Skeletal muscle tissue (tissue), 4 donors: ENCODE measurements around the gene CDC42EP4. TPM values are rescaled to one million over a fixed set of nuclear protein-coding genes. Genes with fewer than 3 reads are reported as not detected.
A peak's percentile ranks its signal among the peaks of the same experiment; 100 is the strongest.

Source experiments
- H3K27ac ChIP-seq: one replicate; pipeline ENCODE4 v1.7.0; 2013; ENCODE audit warnings: mild to moderate bottlenecking, low read depth, low read length, inconsistent platforms
- H3K27me3 ChIP-seq, 3 donors: one replicate each; pipeline ENCODE4 v1.7.0; 2013; ENCODE audit warnings: low read length in 3 of 3; ENCODE audit not compliant: control insufficient read depth in 3 of 3, insufficient read depth in 3 of 3
- H3K36me3 ChIP-seq, 3 donors: one replicate each; pipeline ENCODE4 v1.7.0; 2013; ENCODE audit warnings: low read length in 3 of 3; ENCODE audit not compliant: control insufficient read depth in 3 of 3, insufficient read depth in 3 of 3
- H3K4me1 ChIP-seq, 3 donors: one replicate each; pipeline ENCODE4 v1.7.0; 2013; ENCODE audit warnings: low read length in 3 of 3, mild to moderate bottlenecking in 3 of 3; ENCODE audit not compliant: control insufficient read depth in 3 of 3, insufficient read depth in 3 of 3
- H3K4me3 ChIP-seq, 3 donors: one replicate each; pipeline ENCODE4 v1.7.0; 2013; ENCODE audit warnings: low read length in 3 of 3
- H3K9ac ChIP-seq, 3 donors: one replicate each; pipeline ENCODE4 v1.7.0; 2013; ENCODE audit warnings: low read length in 3 of 3, mild to moderate bottlenecking in 3 of 3, moderate library complexity in 2 of 3, low read depth in 1 of 3
- H3K9me3 ChIP-seq, 3 donors: one replicate each; pipeline ENCODE4 v1.7.0; 2013; ENCODE audit warnings: low read length in 3 of 3; ENCODE audit not compliant: control insufficient read depth in 3 of 3
- total RNA-seq: library from RNA; depleted of rRNA; stranded (reverse); fragments of >200 nt; gene quantifications from one replicate; pipeline ENCODE4 v1.2.3, GENCODE V29; 2014
- donor health status: Osteomylitis.

The CDC42EP4 gene
- total RNA-seq, 1 donor from 2014 or later: 18.8 TPM

- Histone ChIP-seq H3K4me1 (peaks cover 9 to 25% (median 11%) of the 10 kb centered on the region in 3 donors), H3K27ac (no peak overlapping the region), H3K27me3 (peaks cover 0 to 10% (median 0%) of the 10 kb centered on the region in 3 donors), H3K4me3 (no peak overlapping the region), H3K9me3 (no peaks in the 10 kb centered on the region), H3K36me3 (no peaks in the 10 kb centered on the region), H3K9ac (no peak overlapping the region)
Measured at GRCh38 chr17:73346501-73347162, 34.8 kb upstream of the CDC42EP4 start.

- Histone ChIP-seq H3K27me3 (peaks cover 0 to 10% (median 0%) of the 10 kb centered on the region in 3 donors), H3K27ac (peak overlapping the region; percentile 11), H3K4me1 (peaks cover 11 to 35% (median 12%) of the 10 kb centered on the region in 3 donors), H3K36me3 (no peaks in the 10 kb centered on the region), H3K9me3 (no peaks in the 10 kb centered on the region), H3K9ac (peak overlapping the region in 2 of 3 donors; percentile 24 to 50), H3K4me3 (no peak overlapping the region)
Measured at GRCh38 chr17:73343739-73344454, 32.1 kb upstream of the CDC42EP4 start.

- peak overlapping the region in 1 of 3 donors; percentile 35 for H3K4me3 ChIP-seq
Measured at GRCh38 chr17:73343168-73343634, 31.4 kb upstream of the CDC42EP4 start.

GRCh38 chr17:73342541-73343167 is 30.9 kb upstream of the CDC42EP4 start:
- peak overlapping the region in 1 of 3 donors; percentile 35 for H3K4me3 ChIP-seq
- no peaks in the 10 kb centered on the region for H3K36me3 ChIP-seq
- H3K27ac ChIP-seq: peak overlapping the region; percentile 41
- H3K4me1 ChIP-seq: peaks cover 11 to 41% (median 17%) of the 10 kb centered on the region in 3 donors
- H3K27me3 ChIP-seq: peaks cover 0 to 10% (median 4%) of the 10 kb centered on the region in 3 donors
- no peaks in the 10 kb centered on the region for H3K9me3 ChIP-seq
- H3K9ac ChIP-seq: peak overlapping the region in 2 of 3 donors; percentile 10 to 25

More at GRCh38 chr17:73343168-73343634, 31.4 kb upstream of the CDC42EP4 start:
- H3K9ac ChIP-seq: peak overlapping the region; percentile 10 to 50 (median 24)
- peak overlapping the region; percentile 11 for H3K27ac ChIP-seq
- H3K36me3 ChIP-seq: no peaks in the 10 kb centered on the region
- peaks cover 0 to 10% (median 0%) of the 10 kb centered on the region in 3 donors for H3K27me3 ChIP-seq
- peaks cover 11 to 37% (median 16%) of the 10 kb centered on the region in 3 donors for H3K4me1 ChIP-seq
- H3K9me3 ChIP-seq: no peaks in the 10 kb centered on the region

- H3K4me1 ChIP-seq: peaks cover 11 to 39% (median 23%) of the 10 kb centered on the region in 3 donors
- peak overlapping the region; percentile 41 for H3K27ac ChIP-seq
- H3K9me3 ChIP-seq: no peaks in the 10 kb centered on the region
- no peak overlapping the region for H3K9ac ChIP-seq
- H3K36me3 ChIP-seq: no peaks in the 10 kb centered on the region
- peaks cover 0 to 10% (median 4%) of the 10 kb centered on the region in 3 donors for H3K27me3 ChIP-seq
- H3K4me3 ChIP-seq: no peak overlapping the region
Measured at GRCh38 chr17:73342050-73342522, 30.3 kb upstream of the CDC42EP4 start.

- Histone ChIP-seq H3K9me3 (no peaks in the 10 kb centered on the region), H3K27ac (peak overlapping the region; percentile 41), H3K4me3 (no peak overlapping the region), H3K4me1 (peaks cover 11 to 39% (median 26%) of the 10 kb centered on the region in 3 donors), H3K9ac (no peak overlapping the region), H3K36me3 (no peaks in the 10 kb centered on the region), H3K27me3 (peaks cover 0 to 10% (median 4%) of the 10 kb centered on the region in 3 donors)
Measured at GRCh38 chr17:73341350-73342049, 29.7 kb upstream of the CDC42EP4 start.

GRCh38 chr17:73340093-73340596 is 28.3 kb upstream of the CDC42EP4 start:
- no peak overlapping the region for H3K4me3 ChIP-seq
- H3K36me3 ChIP-seq: no peaks in the 10 kb centered on the region
- peaks cover 0 to 10% (median 4%) of the 10 kb centered on the region in 3 donors for H3K27me3 ChIP-seq
- H3K9ac ChIP-seq: no peak overlapping the region
- no peaks in the 10 kb centered on the region for H3K9me3 ChIP-seq
- peak overlapping the region; percentile 59 for H3K27ac ChIP-seq
- peaks cover 11 to 46% (median 31%) of the 10 kb centered on the region in 3 donors for H3K4me1 ChIP-seq

- Histone ChIP-seq H3K9ac (no peak overlapping the region), H3K9me3 (no peaks in the 10 kb centered on the region), H3K27me3 (peaks cover 0 to 6% (median 4%) of the 10 kb centered on the region in 3 donors), H3K4me1 (peaks cover 11 to 43% (median 31%) of the 10 kb centered on the region in 3 donors), H3K4me3 (no peak overlapping the region), H3K27ac (peak overlapping the region; percentile 76), H3K36me3 (no peaks in the 10 kb centered on the region)
Measured at GRCh38 chr17:73338566-73339197, 26.9 kb upstream of the CDC42EP4 start.
